Measurements from ENCODE around the gene CLDN2.

DNA sequence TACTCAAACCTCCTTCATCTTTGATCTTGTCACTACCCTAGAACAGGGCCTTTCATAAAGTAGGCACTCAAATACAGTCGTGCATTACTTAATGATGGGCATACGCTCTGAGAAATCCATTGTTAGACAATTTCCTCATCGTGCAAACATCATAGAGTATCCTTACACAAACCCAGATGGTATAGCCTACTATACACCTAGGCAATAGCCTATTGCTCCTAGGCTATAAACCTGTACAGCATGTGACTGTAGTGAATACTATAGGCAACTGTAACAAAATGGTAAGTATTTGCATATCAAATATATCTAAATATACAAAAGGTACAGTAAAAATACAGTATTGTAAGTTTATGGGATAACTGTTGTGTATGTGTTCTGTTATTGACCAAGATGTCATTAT lies 31.9 kb downstream of the CLDN2 start:
- TF ChIP-seq, protein P1, sequence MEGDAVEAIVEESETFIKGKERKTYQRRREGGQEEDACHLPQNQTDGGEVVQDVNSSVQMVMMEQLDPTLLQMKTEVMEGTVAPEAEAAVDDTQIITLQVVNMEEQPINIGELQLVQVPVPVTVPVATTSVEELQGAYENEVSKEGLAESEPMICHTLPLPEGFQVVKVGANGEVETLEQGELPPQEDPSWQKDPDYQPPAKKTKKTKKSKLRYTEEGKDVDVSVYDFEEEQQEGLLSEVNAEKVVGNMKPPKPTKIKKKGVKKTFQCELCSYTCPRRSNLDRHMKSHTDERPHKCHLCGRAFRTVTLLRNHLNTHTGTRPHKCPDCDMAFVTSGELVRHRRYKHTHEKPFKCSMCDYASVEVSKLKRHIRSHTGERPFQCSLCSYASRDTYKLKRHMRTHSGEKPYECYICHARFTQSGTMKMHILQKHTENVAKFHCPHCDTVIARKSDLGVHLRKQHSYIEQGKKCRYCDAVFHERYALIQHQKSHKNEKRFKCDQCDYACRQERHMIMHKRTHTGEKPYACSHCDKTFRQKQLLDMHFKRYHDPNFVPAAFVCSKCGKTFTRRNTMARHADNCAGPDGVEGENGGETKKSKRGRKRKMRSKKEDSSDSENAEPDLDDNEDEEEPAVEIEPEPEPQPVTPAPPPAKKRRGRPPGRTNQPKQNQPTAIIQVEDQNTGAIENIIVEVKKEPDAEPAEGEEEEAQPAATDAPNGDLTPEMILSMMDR (conservative IDR thresholded peaks at IDR 0.05; ENCODE audit: low read length): no peak
- TF ChIP-seq EZH2phosphoT487 (IDR thresholded peaks at IDR 0.05; ENCODE audit: borderline replicate concordance, low read depth, low read length): no peak
